Measurements from ENCODE around the gene C2orf69.

DNA sequence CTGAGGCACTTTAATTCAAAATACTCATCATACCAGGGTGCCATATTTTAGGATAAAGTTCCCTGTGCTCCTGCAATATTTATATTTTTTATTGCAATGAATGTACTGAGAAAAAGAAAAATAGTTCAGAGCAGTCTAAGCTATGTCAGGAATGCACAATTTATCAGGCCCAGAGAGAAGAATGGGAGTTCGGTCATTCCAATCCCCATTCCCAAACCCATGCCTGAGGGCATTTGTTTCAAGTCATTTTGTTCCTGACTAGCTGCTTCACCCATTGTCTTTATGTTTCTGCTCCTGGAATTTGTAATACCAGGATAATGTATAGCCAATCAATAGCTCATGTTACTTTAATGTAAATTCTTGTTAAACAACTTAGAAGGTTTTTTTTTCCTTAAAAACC lies 35.7 kb upstream of the C2orf69 start:
- TF ChIP-seq, protein P1, sequence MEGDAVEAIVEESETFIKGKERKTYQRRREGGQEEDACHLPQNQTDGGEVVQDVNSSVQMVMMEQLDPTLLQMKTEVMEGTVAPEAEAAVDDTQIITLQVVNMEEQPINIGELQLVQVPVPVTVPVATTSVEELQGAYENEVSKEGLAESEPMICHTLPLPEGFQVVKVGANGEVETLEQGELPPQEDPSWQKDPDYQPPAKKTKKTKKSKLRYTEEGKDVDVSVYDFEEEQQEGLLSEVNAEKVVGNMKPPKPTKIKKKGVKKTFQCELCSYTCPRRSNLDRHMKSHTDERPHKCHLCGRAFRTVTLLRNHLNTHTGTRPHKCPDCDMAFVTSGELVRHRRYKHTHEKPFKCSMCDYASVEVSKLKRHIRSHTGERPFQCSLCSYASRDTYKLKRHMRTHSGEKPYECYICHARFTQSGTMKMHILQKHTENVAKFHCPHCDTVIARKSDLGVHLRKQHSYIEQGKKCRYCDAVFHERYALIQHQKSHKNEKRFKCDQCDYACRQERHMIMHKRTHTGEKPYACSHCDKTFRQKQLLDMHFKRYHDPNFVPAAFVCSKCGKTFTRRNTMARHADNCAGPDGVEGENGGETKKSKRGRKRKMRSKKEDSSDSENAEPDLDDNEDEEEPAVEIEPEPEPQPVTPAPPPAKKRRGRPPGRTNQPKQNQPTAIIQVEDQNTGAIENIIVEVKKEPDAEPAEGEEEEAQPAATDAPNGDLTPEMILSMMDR (IDR thresholded peaks at IDR 0.05), result no peak
- TF ChIP-seq FOXK1 (CRISPR knock-in tag; IDR thresholded peaks at IDR 0.05) (no peak), ZNF219 (CRISPR knock-in tag; IDR thresholded peaks at IDR 0.05; ENCODE audit: borderline replicate concordance) (no peak), NR2C2 (CRISPR knock-in tag; IDR thresholded peaks at IDR 0.05) (no peak), SMAD4 (CRISPR knock-in tag; IDR thresholded peaks at IDR 0.05) (no peak), EMX1 (CRISPR knock-in tag; IDR thresholded peaks at IDR 0.05) (no peak), NR1H2 (CRISPR knock-in tag; IDR thresholded peaks at IDR 0.05) (no peak), MYBL2 (CRISPR knock-in tag; IDR thresholded peaks at IDR 0.05) (no peak), ELF4 (CRISPR knock-in tag; IDR thresholded peaks at IDR 0.05; ENCODE audit: low read depth) (no peak), TP53 (CRISPR knock-in tag; IDR thresholded peaks at IDR 0.05) (no peak)
- TF ChIP-seq, protein P2, sequence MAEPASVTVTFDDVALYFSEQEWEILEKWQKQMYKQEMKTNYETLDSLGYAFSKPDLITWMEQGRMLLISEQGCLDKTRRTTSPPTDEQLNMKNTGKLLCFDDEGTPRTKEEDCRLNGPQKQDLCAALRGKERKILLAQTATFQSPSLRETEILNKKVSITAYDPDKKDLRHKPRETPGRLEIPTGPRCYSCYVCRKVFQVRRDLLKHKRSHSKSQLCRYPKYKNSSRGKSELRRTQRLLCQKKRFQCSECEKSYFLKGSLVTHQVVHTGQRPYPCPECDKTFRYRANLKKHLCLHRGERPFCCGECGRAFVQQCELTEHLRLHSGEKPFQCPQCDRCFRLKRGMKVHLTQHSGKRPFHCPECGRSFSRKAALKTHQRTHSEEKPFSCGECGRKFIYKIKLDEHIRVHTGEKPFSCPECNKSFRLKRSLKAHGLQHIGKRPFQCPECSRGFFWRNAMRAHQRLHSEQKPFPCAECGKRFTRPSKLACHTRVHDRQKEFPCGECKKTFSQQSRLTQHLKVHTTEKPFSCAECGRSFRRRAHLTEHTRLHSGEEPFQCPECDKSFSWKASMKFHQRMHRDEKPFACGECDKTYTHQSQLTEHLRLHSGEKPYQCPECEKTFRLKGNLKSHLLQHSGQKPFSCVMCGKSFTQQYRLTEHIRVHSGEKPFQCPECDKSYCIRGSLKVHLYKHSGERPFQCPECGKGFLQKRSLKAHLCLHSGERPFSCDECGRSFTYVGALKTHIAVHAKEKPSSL (CRISPR knock-in tag; conservative IDR thresholded peaks at IDR 0.05), result no peak
- TF ChIP-seq, protein P3, sequence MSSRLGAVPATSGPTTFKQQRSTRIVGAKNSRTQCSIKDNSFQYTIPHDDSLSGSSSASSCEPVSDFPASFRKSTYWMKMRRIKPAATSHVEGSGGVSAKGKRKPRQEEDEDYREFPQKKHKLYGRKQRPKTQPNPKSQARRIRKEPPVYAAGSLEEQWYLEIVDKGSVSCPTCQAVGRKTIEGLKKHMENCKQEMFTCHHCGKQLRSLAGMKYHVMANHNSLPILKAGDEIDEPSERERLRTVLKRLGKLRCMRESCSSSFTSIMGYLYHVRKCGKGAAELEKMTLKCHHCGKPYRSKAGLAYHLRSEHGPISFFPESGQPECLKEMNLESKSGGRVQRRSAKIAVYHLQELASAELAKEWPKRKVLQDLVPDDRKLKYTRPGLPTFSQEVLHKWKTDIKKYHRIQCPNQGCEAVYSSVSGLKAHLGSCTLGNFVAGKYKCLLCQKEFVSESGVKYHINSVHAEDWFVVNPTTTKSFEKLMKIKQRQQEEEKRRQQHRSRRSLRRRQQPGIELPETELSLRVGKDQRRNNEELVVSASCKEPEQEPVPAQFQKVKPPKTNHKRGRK (CRISPR knock-in tag; IDR thresholded peaks at IDR 0.05; ENCODE audit: borderline replicate concordance), result no peak
- TF ChIP-seq, protein P4, sequence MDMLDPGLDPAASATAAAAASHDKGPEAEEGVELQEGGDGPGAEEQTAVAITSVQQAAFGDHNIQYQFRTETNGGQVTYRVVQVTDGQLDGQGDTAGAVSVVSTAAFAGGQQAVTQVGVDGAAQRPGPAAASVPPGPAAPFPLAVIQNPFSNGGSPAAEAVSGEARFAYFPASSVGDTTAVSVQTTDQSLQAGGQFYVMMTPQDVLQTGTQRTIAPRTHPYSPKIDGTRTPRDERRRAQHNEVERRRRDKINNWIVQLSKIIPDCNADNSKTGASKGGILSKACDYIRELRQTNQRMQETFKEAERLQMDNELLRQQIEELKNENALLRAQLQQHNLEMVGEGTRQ (CRISPR knock-in tag; IDR thresholded peaks at IDR 0.05), result no peak

All from WTC11 (cell line).